ENCODE results near the gene FREM1. TPM values are rescaled to one million over a fixed set of nuclear protein-coding genes. Genes with fewer than 3 reads are reported as not detected.

The FREM1 gene
- total RNA-seq, 4 donors from 2014 or later: 1.1 to 5.8 (median 2.1) TPM

- Histone ChIP-seq H3K27me3 (peaks cover 3% of the 10 kb centered on the region), H3K27ac (no peak overlapping the region), H3K4me1 (no peaks in the 10 kb centered on the region), H3K36me3 (no peaks in the 10 kb centered on the region), H3K9me3 (no peaks in the 10 kb centered on the region), H3K4me3 (no peak overlapping the region)
- DNase-seq (ENCODE audit: low spot score in 2 of 2): no peak
- TF ChIP-seq CTCF (IDR thresholded peaks at IDR 0.05): no peak
- TF ChIP-seq POLR2AphosphoS5 (IDR thresholded peaks at IDR 0.05): no peak
- TF ChIP-seq EP300 (IDR thresholded peaks at IDR 0.05): no peak
- no peak for TF ChIP-seq POLR2A (IDR thresholded peaks at IDR 0.05)
- WGBS: 65% methylated on average over 8 of the region's 8 CpGs
Measured at GRCh38 chr9:14719231-14719923, 190.9 kb downstream of the FREM1 start.

- TF ChIP-seq EP300 (IDR thresholded peaks at IDR 0.05) (no peak), POLR2AphosphoS5 (IDR thresholded peaks at IDR 0.05) (no peak), POLR2A (IDR thresholded peaks at IDR 0.05) (no peak), CTCF (IDR thresholded peaks at IDR 0.05) (no peak)
- H3K4me1 ChIP-seq: no peaks in the 10 kb centered on the region
- H3K36me3 ChIP-seq: no peaks in the 10 kb centered on the region
- no peak overlapping the region for H3K27ac ChIP-seq
- no peaks in the 10 kb centered on the region for H3K9me3 ChIP-seq
- DNase-seq (ENCODE audit: low spot score in 2 of 2): no peak
- 49% methylated on average over 4 of the region's 4 CpGs for WGBS
- H3K27me3 ChIP-seq: peaks cover 2% of the 10 kb centered on the region
- H3K4me3 ChIP-seq: no peak overlapping the region
Measured at GRCh38 chr9:14715102-14715501, 195.1 kb downstream of the FREM1 start.

GRCh38 chr9:14713187-14713767 lies 197.0 kb downstream of the FREM1 start:
- no peak for TF ChIP-seq CTCF (IDR thresholded peaks at IDR 0.05)
- TF ChIP-seq POLR2A (IDR thresholded peaks at IDR 0.05): no peak
- TF ChIP-seq EP300 (IDR thresholded peaks at IDR 0.05): no peak
- no peak for TF ChIP-seq POLR2AphosphoS5 (IDR thresholded peaks at IDR 0.05)
- Histone ChIP-seq H3K27ac (no peak overlapping the region), H3K27me3 (no peaks in the 10 kb centered on the region), H3K4me1 (no peaks in the 10 kb centered on the region), H3K36me3 (no peaks in the 10 kb centered on the region), H3K4me3 (no peak overlapping the region), H3K9me3 (no peaks in the 10 kb centered on the region)
- no peak for DNase-seq (ENCODE audit: low spot score in 2 of 2)
- 44% methylated on average over 3 of the region's 3 CpGs for WGBS

GRCh38 chr9:14710804-14711203 lies 199.4 kb downstream of the FREM1 start:
- no peak for TF ChIP-seq POLR2AphosphoS5 (IDR thresholded peaks at IDR 0.05)
- TF ChIP-seq EP300 (IDR thresholded peaks at IDR 0.05): no peak
- no peak for TF ChIP-seq CTCF (IDR thresholded peaks at IDR 0.05)
- TF ChIP-seq POLR2A (IDR thresholded peaks at IDR 0.05): no peak
- no peak overlapping the region for H3K27ac ChIP-seq
- no peaks in the 10 kb centered on the region for H3K36me3 ChIP-seq
- H3K4me1 ChIP-seq: no peaks in the 10 kb centered on the region
- H3K9me3 ChIP-seq: peaks cover 6% of the 10 kb centered on the region
- H3K4me3 ChIP-seq: no peak overlapping the region
- no peaks in the 10 kb centered on the region for H3K27me3 ChIP-seq
- no peak for DNase-seq (ENCODE audit: low spot score in 2 of 2)

GRCh38 chr9:14706530-14707140 lies 203.6 kb downstream of the FREM1 start:
- Histone ChIP-seq H3K4me1 (no peaks in the 10 kb centered on the region), H3K9me3 (peaks cover 10% of the 10 kb centered on the region), H3K27me3 (no peaks in the 10 kb centered on the region), H3K36me3 (no peaks in the 10 kb centered on the region), H3K4me3 (no peak overlapping the region), H3K27ac (no peak overlapping the region)
- no peak for TF ChIP-seq POLR2AphosphoS5 (IDR thresholded peaks at IDR 0.05)
- TF ChIP-seq POLR2A (IDR thresholded peaks at IDR 0.05): no peak
- TF ChIP-seq EP300 (IDR thresholded peaks at IDR 0.05): no peak
- no peak for TF ChIP-seq CTCF (IDR thresholded peaks at IDR 0.05)
- no peak for DNase-seq (ENCODE audit: low spot score in 2 of 2)
- WGBS: 92% methylated on average over 5 of the region's 5 CpGs
